GM12878 (cell line): Measurements from ENCODE around the gene BBOX1. TPM values are rescaled to one million over a fixed set of nuclear protein-coding genes. Genes with fewer than 3 reads are reported as not detected.
"Not testable (repeated sequence)": the region's sequence is repeated elsewhere in the genome, so short reads cannot be mapped to it uniquely, and the experiment has no call there.

ENCODE experiments used
- ATAC-seq: fragments of 200-7000 bp; cut with Tn5 transposase; 3 replicates; pipeline ENCODE4 v1.9.1; 2020; ENCODE audit warnings: mild to moderate bottlenecking, moderate library complexity
- BruUV-seq: library from RNA; stranded (reverse); fragments of 400-500 nt; replicated peaks from 2 replicates; lab custom pipeline; 2021; lab: Mats Ljungman, UMichigan
- CTCF ChIA-PET: fragments of 300-600 bp; sonication (Branson Sonifier 250); formaldehyde crosslinking; extraction: SDS; loops from one replicate; lab custom pipeline; 2021; ENCODE audit warnings: inconsistent platforms; lab: Yijun Ruan, JAX
- POLR2A ChIA-PET: fragments of 350-600 bp; formaldehyde crosslinking; extraction: SDS; loops from one replicate; lab custom pipeline; 2021; ENCODE audit warnings: inconsistent platforms; lab: Charles Lee
- RAD21 ChIA-PET: fragments of 300-600 bp; sonication (Branson Sonifier 250); formaldehyde crosslinking; loops from one replicate; lab custom pipeline; 2023; ENCODE audit warnings: antibody characterized with exemption; ENCODE audit not compliant: unreplicated experiment; lab: Charles Lee
- SMC1A ChIA-PET: fragments of 300-600 bp; sonication (Branson Sonifier 250); formaldehyde crosslinking; loops from one replicate; lab custom pipeline; 2023; ENCODE audit not compliant: unreplicated experiment, uncharacterized antibody; lab: Charles Lee
- DNase-seq: peaks from one replicate; pipeline ENCODE4 v3.0.0-alpha.2; 2011; ENCODE audit warnings: low read depth, low spot score
- FAIRE-seq: peaks from 3 replicates; lab custom pipeline; 2011; peaks lifted over from hg19 to GRCh38; lab: Jason Lieb, UNC
- H2AFZ ChIP-seq: 2 replicates; pipeline ENCODE4 v1.6.0; 2011; ENCODE audit warnings: low read depth, low read length, control low read depth; ENCODE audit not compliant: control insufficient read depth
- H3K27ac ChIP-seq: 2 replicates; pipeline ENCODE4 v1.5.1; 2011; ENCODE audit warnings: control low read depth; ENCODE audit not compliant: control insufficient read depth, insufficient read depth
- H3K27me3 ChIP-seq, 2 experiments: replicated peaks in 1 of 2; 2 replicates each; pipeline versions ENCODE4 v1.6.0 to v1.6.1; 2011; ENCODE audit warnings: low read length in 1 of 2; ENCODE audit not compliant: control insufficient read depth in 2 of 2, insufficient read depth in 2 of 2
- H3K36me3 ChIP-seq, 2 experiments: 2 replicates each; pipeline ENCODE4 v1.5.1; 2011; ENCODE audit warnings: low read length in 1 of 2; ENCODE audit not compliant: control insufficient read depth in 2 of 2, insufficient read depth in 2 of 2
- H3K4me1 ChIP-seq: 2 replicates; pipeline ENCODE4 v1.6.1; 2011; ENCODE audit warnings: mild to moderate bottlenecking, low read length, moderate library complexity, mixed read lengths; ENCODE audit not compliant: control insufficient read depth, insufficient read depth
- H3K4me2 ChIP-seq: 2 replicates; pipeline ENCODE4 v1.6.0; 2011; ENCODE audit warnings: control low read depth; ENCODE audit not compliant: control insufficient read depth, insufficient read depth
- H3K4me3 ChIP-seq: fragments of 200-600 bp; sonication (generic); 2 replicates; pipeline ENCODE4 v1.5.1; 2016
- H3K79me2 ChIP-seq: 2 replicates; pipeline ENCODE4 v1.6.0; 2011; ENCODE audit warnings: low read length; ENCODE audit not compliant: control insufficient read depth, insufficient read depth
- H3K9ac ChIP-seq: 2 replicates; pipeline ENCODE4 v1.8.0; 2011; ENCODE audit warnings: low read length, control low read depth, mixed read lengths; ENCODE audit not compliant: control insufficient read depth, insufficient read depth
- H3K9me3 ChIP-seq: replicated peaks from 3 replicates; pipeline ENCODE4 v1.5.1; 2011; ENCODE audit warnings: mild to moderate bottlenecking, low read length; ENCODE audit not compliant: control insufficient read depth, insufficient read depth
- H4K20me1 ChIP-seq: 2 replicates; pipeline ENCODE4 v1.6.0; 2011; ENCODE audit not compliant: control insufficient read depth, insufficient read depth
- ESRRA ChIP-seq: IDR thresholded peaks from 2 replicates; pipeline ENCODE4 v1.6.1; 2012; ENCODE audit warnings: mild to moderate bottlenecking, low read length, improper control_type of control experiment
- FOS ChIP-seq: IDR thresholded peaks from 3 replicates; pipeline ENCODE4 v1.6.1; 2011; ENCODE audit warnings: borderline replicate concordance; ENCODE audit not compliant: insufficient read length; ENCODE audit errors: extremely low read depth
- FOXK2 ChIP-seq: fragments of 450-650 bp; IDR thresholded peaks from 2 replicates; pipeline ENCODE4 v1.6.1; 2017; ENCODE audit warnings: mild to moderate bottlenecking, moderate library complexity
- MTA2 ChIP-seq: fragments of 450-650 bp; IDR thresholded peaks from 2 replicates; pipeline ENCODE4 v1.6.1; 2016; ENCODE audit warnings: low read depth, mild to moderate bottlenecking, moderate library complexity
- NR2C2 ChIP-seq: IDR thresholded peaks from 2 replicates; pipeline ENCODE4 v1.6.1; 2011; ENCODE audit warnings: borderline replicate concordance, low read depth; ENCODE audit not compliant: control insufficient read depth, insufficient read length
- NR2F1 ChIP-seq: fragments of 450-650 bp; conservative IDR thresholded peaks from 2 replicates; pipeline ENCODE4 v1.6.1; 2017; ENCODE audit warnings: mild to moderate bottlenecking
- RAD51 ChIP-seq: fragments of 450-650 bp; IDR thresholded peaks from 2 replicates; pipeline ENCODE4 v1.6.1; 2016; ENCODE audit warnings: moderate library complexity, mild to moderate bottlenecking, inconsistent platforms
- SUZ12 ChIP-seq: fragments of 200-600 bp; sonication (generic); IDR thresholded peaks from one replicate; pipeline ENCODE4 v1.6.1; 2018; ENCODE audit warnings: antibody characterized with exemption, mild to moderate bottlenecking; ENCODE audit not compliant: unreplicated experiment
- ZNF207 ChIP-seq: fragments of 450-650 bp; IDR thresholded peaks from 2 replicates; pipeline ENCODE4 v1.6.1; 2014; ENCODE audit warnings: antibody characterized with exemption, mild to moderate bottlenecking, borderline replicate concordance
- ZNF592 ChIP-seq: fragments of 450-650 bp; IDR thresholded peaks from 2 replicates; pipeline ENCODE4 v1.6.1; 2017; ENCODE audit warnings: mild to moderate bottlenecking, moderate library complexity
- ZNF687 ChIP-seq: fragments of 450-650 bp; IDR thresholded peaks from 2 replicates; pipeline ENCODE4 v1.6.1; 2017; ENCODE audit warnings: mild to moderate bottlenecking, moderate library complexity
- WGBS: methylation state at CpG from one replicate; pipeline ENCODE4 v1.1.6; 2016; ENCODE audit warnings: low lambda C conversion rate; ENCODE audit not compliant: insufficient replicate concordance, insufficient coverage; ENCODE audit errors: missing lambda C conversion rate; 5-methylcytosine and 5-hydroxymethylcytosine counted together
- in situ Hi-C: fragments of 300-500 bp; cut with MboI; formaldehyde crosslinking; loops from 9 replicates; pipeline ENCODE4 v1.14.3; 2018; ENCODE audit warnings: mixed read lengths
- intact Hi-C: fragments of 100-400 bp; cut with micrococcal nuclease; formaldehyde crosslinking; loops from one replicate; pipeline ENCODE4 v1.14.2; 2022; ENCODE audit not compliant: unreplicated experiment
- polyA plus RNA-seq, 11 experiments: library from polyadenylated mRNA; depleted of rRNA in 4 of 11; unstranded in 6 of 11; stranded (reverse) in 5 of 11; fragments of >200 nt; fragmentation: Nextera tagmentation in 4 of 11; fragmentation: Illumina TruSeq in 1 of 11; extraction: Ambion mirVana in 4 of 11; extraction: Trizol in 1 of 11; gene quantifications; 1 replicate in 1 of 11; 2 replicates in 10 of 11; pipeline versions ENCODE4 v1.2.1 to v1.2.3, GENCODE V29; 2011 to 2016; ENCODE audit warnings: inconsistent platforms in 2 of 11, missing spikeins in 2 of 11, low read depth in 1 of 11
- total RNA-seq, 4 experiments: library from RNA; depleted of rRNA in 3 of 4; stranded (reverse); fragments of >200 nt in 3 of 4; fragmentation: Illumina TruSeq in 1 of 4; extraction: Trizol in 1 of 4; gene quantifications; 2 replicates each; pipeline versions ENCODE4 v1.2.1 to v1.2.3, GENCODE V29; 2013 to 2021

The BBOX1 gene
- total and polyA plus RNA-seq, 10 of the 15 experiments (the other 5 are each of a cell fraction or from before 2014, with no cell fraction given), result 3.5 TPM; not detected in 9

GRCh38 chr11:27130806-27131205 lies 90.2 kb downstream of the BBOX1 start:
- H3K4me3 ChIP-seq, result no peak overlapping the region
- TF ChIP-seq FOS, result no peak
- TF ChIP-seq ZNF592, result no peak
- no peak for TF ChIP-seq NR2C2
- no peak for TF ChIP-seq ZNF687
- no peak for TF ChIP-seq NR2F1
- no peak for TF ChIP-seq RAD51
- TF ChIP-seq ZNF207, result no peak
- no peak for TF ChIP-seq SUZ12
- TF ChIP-seq ESRRA, result no peak
- no peak for TF ChIP-seq MTA2
- no peak for TF ChIP-seq FOXK2
- TF ChIP-seq, all 136 proteins: peak for 0
- no peak overlapping the region for H3K27ac ChIP-seq
- ATAC-seq (no peak), FAIRE-seq (no peak), DNase-seq (no peak)
- ChIA-PET POLR2A (no interaction called here), CTCF (interaction anchor here (1.1 kb wide), 1 partner anchor 8 kb away, joined by 3 read pairs; no protein-coding TSS in a partner anchor), SMC1A (interaction anchor here (1.0 kb wide), 1 partner anchor 279 kb away, joined by 3 read pairs; no protein-coding TSS in a partner anchor), RAD21 (no interaction called here)
- H3K4me2 ChIP-seq, result no peak overlapping the region
- H4K20me1 ChIP-seq, result no peaks in the 10 kb centered on the region
- no peaks in the 10 kb centered on the region for H3K79me2 ChIP-seq
- in situ Hi-C loops (no loop called here), intact Hi-C loops (no loop called here)
- H3K36me3 ChIP-seq, result no peaks in the 10 kb centered on the region
- H3K9ac ChIP-seq, result no peak overlapping the region
- no peaks in the 10 kb centered on the region for H3K4me1 ChIP-seq
- H3K9me3 ChIP-seq, result no peaks in the 10 kb centered on the region; the same call in 2 of the 3 replicates
- no TSS peak for BruUV-seq
- H3K27me3 ChIP-seq, result no peaks in the 10 kb centered on the region
- no peak overlapping the region for H2AFZ ChIP-seq

GRCh38 chr11:27135924-27136329 lies 95.3 kb downstream of the BBOX1 start:
- RAD21 ChIA-PET, CTCF ChIA-PET, H3K79me2 ChIP-seq, H3K4me2 ChIP-seq, H3K4me3 ChIP-seq, SMC1A ChIA-PET, DNase-seq, POLR2A ChIA-PET, FAIRE-seq, H3K36me3 ChIP-seq, H3K9me3 ChIP-seq, BruUV-seq, H3K4me1 ChIP-seq, H3K27me3 ChIP-seq, H3K27ac ChIP-seq, H3K9ac ChIP-seq, ATAC-seq, in situ Hi-C loops, H4K20me1 ChIP-seq, H2AFZ ChIP-seq, intact Hi-C loops: not testable (repeated sequence)
- WGBS, result 40% methylated on average over 8 of the region's 8 CpGs
